Esophagus muscularis mucosa (tissue), 4 donors: ENCODE measurements around the gene EVI5L.

Source experiments
- CTCF ChIP-seq, 3 experiments: fragments of 200-600 bp in 2 of 3; fragments of 450-650 bp in 1 of 3; sonication (generic) in 2 of 3; IDR thresholded peaks; one replicate each; pipeline ENCODE4 v1.5.1; 2017 to 2019; ENCODE audit warnings: antibody characterized with exemption in 3 of 3, mild to moderate bottlenecking in 2 of 3, moderate library complexity in 1 of 3
- EP300 ChIP-seq: sonication (generic); formaldehyde crosslinking; IDR thresholded peaks from one replicate; pipeline ENCODE4 v1.6.1; 2017; ENCODE audit warnings: antibody characterized with exemption
- POLR2AphosphoS5 ChIP-seq, 2 donors: sonication (generic); formaldehyde crosslinking; IDR thresholded peaks; one replicate each; pipeline ENCODE4 v1.6.1; 2017; ENCODE audit warnings: antibody characterized with exemption in 2 of 2

- TF ChIP-seq CTCF (IDR thresholded peaks at IDR 0.05) (no peak), POLR2AphosphoS5 (IDR thresholded peaks at IDR 0.05) (no peak), EP300 (no peak)
These were observed 53.1 kb downstream of the EVI5L start for GRCh38 chr19:7883105-7883504.
